Ecto neural progenitor cell (in vitro differentiated cells): ENCODE measurements around the gene UVRAG.
"Not testable (repeated sequence)": the region's sequence is repeated elsewhere in the genome, so short reads cannot be mapped to it uniquely, and the experiment has no call there.

Source experiments
- DNase-seq: peaks from one replicate; pipeline ENCODE4 v3.0.0-alpha.2; 2018; ENCODE audit warnings: low spot score

UVRAG gene

GRCh38 chr11:76025817-76026216, 210.8 kb downstream of the UVRAG start:
- DNase-seq, result no peak

GRCh38 chr11:76026281-76026680, 211.3 kb downstream of the UVRAG start:
- no peak for DNase-seq

- no peak for DNase-seq
Observed at GRCh38 chr11:76026862-76027261, 211.9 kb downstream of the UVRAG start.

GRCh38 chr11:76030286-76030685, 215.3 kb downstream of the UVRAG start:
- DNase-seq, result no peak

- DNase-seq, result no peak
Observed at GRCh38 chr11:76030968-76031590, 216.1 kb downstream of the UVRAG start.

GRCh38 chr11:76033699-76034098, 218.7 kb downstream of the UVRAG start:
- DNase-seq, result no peak

GRCh38 chr11:76035020-76035419, 220.0 kb downstream of the UVRAG start:
- no peak for DNase-seq

GRCh38 chr11:76038608-76039007, 223.6 kb downstream of the UVRAG start:
- no peak for DNase-seq

- no peak for DNase-seq
Observed at GRCh38 chr11:76041208-76041607, 226.2 kb downstream of the UVRAG start.

GRCh38 chr11:76044750-76045320, 229.8 kb downstream of the UVRAG start:
- DNase-seq, result no peak

GRCh38 chr11:76047231-76047630, 232.2 kb downstream of the UVRAG start:
- DNase-seq, result no peak

- no peak for DNase-seq
Observed at GRCh38 chr11:76047766-76048165, 232.8 kb downstream of the UVRAG start.

- no peak for DNase-seq
Observed at GRCh38 chr11:76048763-76049162, 233.8 kb downstream of the UVRAG start.

- DNase-seq, result no peak
Observed at GRCh38 chr11:76049511-76049910, 234.5 kb downstream of the UVRAG start.

- DNase-seq, result no peak
Observed at GRCh38 chr11:76051937-76052336, 236.9 kb downstream of the UVRAG start.

- no peak for DNase-seq
Observed at GRCh38 chr11:76054330-76054729, 239.3 kb downstream of the UVRAG start.

GRCh38 chr11:76056876-76057275, 241.9 kb downstream of the UVRAG start:
- DNase-seq, result no peak

- DNase-seq, result not testable (repeated sequence)
Observed at GRCh38 chr11:76060475-76061036, 245.5 kb downstream of the UVRAG start.

GRCh38 chr11:76062733-76063132, 247.7 kb downstream of the UVRAG start:
- no peak for DNase-seq

GRCh38 chr11:76064192-76064591, 249.2 kb downstream of the UVRAG start:
- DNase-seq, result no peak

- no peak for DNase-seq
Observed at GRCh38 chr11:76067099-76067498, 252.1 kb downstream of the UVRAG start.

- DNase-seq, result no peak
Observed at GRCh38 chr11:76069001-76069400, 254.0 kb downstream of the UVRAG start.

- DNase-seq, result no peak
Observed at GRCh38 chr11:76071090-76071489, 256.1 kb downstream of the UVRAG start.

GRCh38 chr11:76073724-76074123, 258.7 kb downstream of the UVRAG start:
- DNase-seq, result no peak
